Neural cell (in vitro differentiated cells): ENCODE data around the gene FHL2. TPM values are rescaled to one million over a fixed set of nuclear protein-coding genes. Genes with fewer than 3 reads are reported as not detected.

Experiments
- H2AFZ ChIP-seq: fragments of 200-600, 300-800 bp; sonication (generic), shearing (Covaris generic); 2 replicates; pipeline ENCODE4 v1.6.0; 2014; ENCODE audit warnings: low read depth, mild to moderate bottlenecking, antibody characterized with exemption, low read length, moderate library complexity
- H3F3A ChIP-seq: fragments of 200-600 bp; shearing (Covaris generic); 2 replicates; pipeline ENCODE4 v1.6.1; 2016; ENCODE audit warnings: mild to moderate bottlenecking, moderate library complexity, mixed read lengths, antibody characterized with exemption, low read length; ENCODE audit not compliant: insufficient read depth, poor library complexity, severe bottlenecking
- H3K27ac ChIP-seq: fragments of 200-600, 300-800 bp; sonication (generic), shearing (Covaris generic); 2 replicates; pipeline ENCODE4 v1.5.1; 2014; ENCODE audit warnings: mild to moderate bottlenecking, low read length, moderate library complexity
- H3K27me3 ChIP-seq: fragments of 300-800, 200-600 bp; sonication (generic), shearing (Covaris generic); 2 replicates; pipeline ENCODE4 v1.6.0; 2014; ENCODE audit warnings: mild to moderate bottlenecking, low read depth, low read length, moderate library complexity; ENCODE audit not compliant: insufficient read depth
- H3K36me3 ChIP-seq: fragments of 300-800, 200-600 bp; sonication (generic), shearing (Covaris generic); 2 replicates; pipeline ENCODE4 v1.5.1; 2014; ENCODE audit warnings: mild to moderate bottlenecking, antibody characterized with exemption, low read length, moderate library complexity; ENCODE audit not compliant: insufficient read depth
- H3K4me2 ChIP-seq: fragments of 300-800, 200-600 bp; sonication (generic), shearing (Covaris generic); 2 replicates; pipeline ENCODE4 v1.6.0; 2014; ENCODE audit warnings: mild to moderate bottlenecking, low read length
- H3K4me3 ChIP-seq: fragments of 300-800, 200-600 bp; sonication (generic), shearing (Covaris generic); 2 replicates; pipeline ENCODE4 v1.5.1; 2014; ENCODE audit warnings: mild to moderate bottlenecking, low read length, moderate library complexity
- H3K79me2 ChIP-seq: fragments of 200-600 bp; shearing (Covaris generic); replicated peaks from 2 replicates; pipeline ENCODE4 v1.6.0; 2014; ENCODE audit warnings: mild to moderate bottlenecking, low read length, moderate library complexity; ENCODE audit not compliant: insufficient read depth
- H3K9ac ChIP-seq: fragments of 300-800, 200-600 bp; sonication (generic), shearing (Covaris generic); 2 replicates; pipeline ENCODE4 v1.6.1; 2016; ENCODE audit warnings: mild to moderate bottlenecking, low read length, mixed read lengths
- H3K9me2 ChIP-seq: fragments of 200-600 bp; shearing (Covaris generic); 2 replicates; pipeline ENCODE4 v1.6.1; 2016; ENCODE audit warnings: mild to moderate bottlenecking, low read length, mixed read lengths; ENCODE audit not compliant: insufficient read depth
- H3K9me3 ChIP-seq: fragments of 200-600, 300-800 bp; sonication (generic), shearing (Covaris generic); 2 replicates; pipeline ENCODE4 v1.6.1; 2016; ENCODE audit warnings: mild to moderate bottlenecking, mixed run types, low read length, moderate library complexity, mixed read lengths
- H4K20me1 ChIP-seq: fragments of 200-600 bp; shearing (Covaris generic); 2 replicates; pipeline ENCODE4 v1.6.1; 2016; ENCODE audit warnings: mild to moderate bottlenecking, mixed run types; ENCODE audit not compliant: insufficient read depth
- CTCF ChIP-seq: fragments of 450-650 bp; IDR thresholded peaks from 2 replicates; pipeline ENCODE4 v1.5.1; 2014; ENCODE audit warnings: antibody characterized with exemption, mild to moderate bottlenecking, moderate library complexity; ENCODE audit not compliant: poor library complexity, severe bottlenecking
- EP300 ChIP-seq: fragments of 450-650 bp; conservative IDR thresholded peaks from 2 replicates; pipeline ENCODE4 v1.6.1; 2014; ENCODE audit warnings: antibody characterized with exemption, mild to moderate bottlenecking, moderate library complexity; ENCODE audit not compliant: poor library complexity, severe bottlenecking
- EZH2 ChIP-seq: fragments of 200-600, 300-800 bp; shearing (Covaris generic), sonication (generic); IDR thresholded peaks from 2 replicates; pipeline ENCODE4 v1.6.1; 2014; ENCODE audit warnings: antibody characterized with exemption, low read length, borderline replicate concordance, mild to moderate bottlenecking; ENCODE audit not compliant: insufficient read depth, poor library complexity, severe bottlenecking
- MXI1 ChIP-seq: fragments of 450-650 bp; conservative IDR thresholded peaks from 2 replicates; pipeline ENCODE4 v1.6.1; 2014; ENCODE audit warnings: antibody characterized with exemption, mild to moderate bottlenecking; ENCODE audit not compliant: poor library complexity, severe bottlenecking
- POLR2AphosphoS5 ChIP-seq: IDR thresholded peaks from 2 replicates; pipeline ENCODE4 v1.6.1; 2012
- RAD21 ChIP-seq: fragments of 450-650 bp; conservative IDR thresholded peaks from 2 replicates; pipeline ENCODE4 v1.6.1; 2014; ENCODE audit warnings: antibody characterized with exemption, mild to moderate bottlenecking, moderate library complexity
- REST ChIP-seq: IDR thresholded peaks from 2 replicates; pipeline ENCODE4 v1.6.1; 2012; ENCODE audit warnings: borderline replicate concordance
- SMC3 ChIP-seq: fragments of 450-650 bp; conservative IDR thresholded peaks from 2 replicates; pipeline ENCODE4 v1.6.1; 2014; ENCODE audit warnings: antibody characterized with exemption, mild to moderate bottlenecking, moderate library complexity; ENCODE audit not compliant: poor library complexity
- TAF1 ChIP-seq: IDR thresholded peaks from 2 replicates; pipeline ENCODE4 v1.6.1; 2012; ENCODE audit warnings: low read depth
- polyA plus RNA-seq: library from polyadenylated mRNA; depleted of rRNA; stranded (reverse); fragments of >200 nt; gene quantifications from 2 replicates; pipeline ENCODE4 v1.2.3, GENCODE V29; 2014

Gene FHL2
- polyA plus RNA-seq, 1 donor from 2014 or later = 3.5 TPM

- H3K9me3 ChIP-seq = no peaks in the 10 kb centered on the region
- no peaks in the 10 kb centered on the region for H4K20me1 ChIP-seq
- peaks cover 11% of the 10 kb centered on the region for H3K36me3 ChIP-seq
- no peak overlapping the region for H2AFZ ChIP-seq
- H3K79me2 ChIP-seq = peaks cover 13% of the 10 kb centered on the region
- no peak for TF ChIP-seq REST
- TF ChIP-seq CTCF = peak; percentile 69
- peak; percentile 73 for TF ChIP-seq SMC3
- peak; percentile 69 for TF ChIP-seq RAD21
- H3K27ac ChIP-seq = no peak overlapping the region
- no peak overlapping the region for H3K9ac ChIP-seq
- H3F3A ChIP-seq = no peaks in the 10 kb centered on the region
- no peaks in the 10 kb centered on the region for H3K9me2 ChIP-seq
- no peak overlapping the region for H3K4me3 ChIP-seq
- H3K4me2 ChIP-seq = no peak overlapping the region
- H3K27me3 ChIP-seq = no peaks in the 10 kb centered on the region
Observed at GRCh38 chr2:105344704-105345345, 54.0 kb downstream of the FHL2 start.

GRCh38 chr2:105339414-105339813 is 59.4 kb downstream of the FHL2 start:
- Histone ChIP-seq H3K27me3 (no peaks in the 10 kb centered on the region), H2AFZ (no peak overlapping the region), H3K27ac (no peak overlapping the region), H3K4me2 (no peak overlapping the region), H3F3A (no peaks in the 10 kb centered on the region), H3K79me2 (peaks cover 44% of the 10 kb centered on the region), H4K20me1 (no peaks in the 10 kb centered on the region), H3K4me3 (peak overlapping the region; percentile 72), H3K36me3 (no peaks in the 10 kb centered on the region), H3K9me2 (no peaks in the 10 kb centered on the region), H3K9ac (no peak overlapping the region), H3K9me3 (no peaks in the 10 kb centered on the region)
- no peak for TF ChIP-seq TAF1
- no peak for TF ChIP-seq RAD21
- TF ChIP-seq MXI1 = no peak
- TF ChIP-seq EP300 = no peak
- no peak for TF ChIP-seq REST
- TF ChIP-seq CTCF = no peak
- TF ChIP-seq EZH2 = no peak
- no peak for TF ChIP-seq SMC3
- no peak for TF ChIP-seq POLR2AphosphoS5
